LHCN-M2 (cell line): ENCODE measurements around the gene PKP4. TPM values are rescaled to one million over a fixed set of nuclear protein-coding genes. Genes with fewer than 3 reads are reported as not detected.
"Not testable (repeated sequence)": the region's sequence is repeated elsewhere in the genome, so short reads cannot be mapped to it uniquely, and the experiment has no call there.

Experiments
- DNase-seq: peaks from one replicate; pipeline ENCODE4 v3.0.0-alpha.2; 2012; ENCODE audit warnings: low read depth
- polyA plus RNA-seq: library from polyadenylated mRNA; unstranded; fragments of >200 nt; gene quantifications from one replicate; pipeline ENCODE4 v1.2.1, GENCODE V29; 2012; ENCODE audit warnings: missing spikeins
- total RNA-seq: library from RNA; depleted of rRNA; stranded (reverse); fragments of >200 nt; gene quantifications from 2 replicates; pipeline ENCODE4 v1.2.3, GENCODE V29; 2014; rRNA removed

Gene PKP4, protein sequence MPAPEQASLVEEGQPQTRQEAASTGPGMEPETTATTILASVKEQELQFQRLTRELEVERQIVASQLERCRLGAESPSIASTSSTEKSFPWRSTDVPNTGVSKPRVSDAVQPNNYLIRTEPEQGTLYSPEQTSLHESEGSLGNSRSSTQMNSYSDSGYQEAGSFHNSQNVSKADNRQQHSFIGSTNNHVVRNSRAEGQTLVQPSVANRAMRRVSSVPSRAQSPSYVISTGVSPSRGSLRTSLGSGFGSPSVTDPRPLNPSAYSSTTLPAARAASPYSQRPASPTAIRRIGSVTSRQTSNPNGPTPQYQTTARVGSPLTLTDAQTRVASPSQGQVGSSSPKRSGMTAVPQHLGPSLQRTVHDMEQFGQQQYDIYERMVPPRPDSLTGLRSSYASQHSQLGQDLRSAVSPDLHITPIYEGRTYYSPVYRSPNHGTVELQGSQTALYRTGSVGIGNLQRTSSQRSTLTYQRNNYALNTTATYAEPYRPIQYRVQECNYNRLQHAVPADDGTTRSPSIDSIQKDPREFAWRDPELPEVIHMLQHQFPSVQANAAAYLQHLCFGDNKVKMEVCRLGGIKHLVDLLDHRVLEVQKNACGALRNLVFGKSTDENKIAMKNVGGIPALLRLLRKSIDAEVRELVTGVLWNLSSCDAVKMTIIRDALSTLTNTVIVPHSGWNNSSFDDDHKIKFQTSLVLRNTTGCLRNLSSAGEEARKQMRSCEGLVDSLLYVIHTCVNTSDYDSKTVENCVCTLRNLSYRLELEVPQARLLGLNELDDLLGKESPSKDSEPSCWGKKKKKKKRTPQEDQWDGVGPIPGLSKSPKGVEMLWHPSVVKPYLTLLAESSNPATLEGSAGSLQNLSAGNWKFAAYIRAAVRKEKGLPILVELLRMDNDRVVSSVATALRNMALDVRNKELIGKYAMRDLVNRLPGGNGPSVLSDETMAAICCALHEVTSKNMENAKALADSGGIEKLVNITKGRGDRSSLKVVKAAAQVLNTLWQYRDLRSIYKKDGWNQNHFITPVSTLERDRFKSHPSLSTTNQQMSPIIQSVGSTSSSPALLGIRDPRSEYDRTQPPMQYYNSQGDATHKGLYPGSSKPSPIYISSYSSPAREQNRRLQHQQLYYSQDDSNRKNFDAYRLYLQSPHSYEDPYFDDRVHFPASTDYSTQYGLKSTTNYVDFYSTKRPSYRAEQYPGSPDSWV
- 18.9 and 25.6 TPM in 2 replicates for total RNA-seq
- polyA plus RNA-seq = 34.9 TPM

DNA sequence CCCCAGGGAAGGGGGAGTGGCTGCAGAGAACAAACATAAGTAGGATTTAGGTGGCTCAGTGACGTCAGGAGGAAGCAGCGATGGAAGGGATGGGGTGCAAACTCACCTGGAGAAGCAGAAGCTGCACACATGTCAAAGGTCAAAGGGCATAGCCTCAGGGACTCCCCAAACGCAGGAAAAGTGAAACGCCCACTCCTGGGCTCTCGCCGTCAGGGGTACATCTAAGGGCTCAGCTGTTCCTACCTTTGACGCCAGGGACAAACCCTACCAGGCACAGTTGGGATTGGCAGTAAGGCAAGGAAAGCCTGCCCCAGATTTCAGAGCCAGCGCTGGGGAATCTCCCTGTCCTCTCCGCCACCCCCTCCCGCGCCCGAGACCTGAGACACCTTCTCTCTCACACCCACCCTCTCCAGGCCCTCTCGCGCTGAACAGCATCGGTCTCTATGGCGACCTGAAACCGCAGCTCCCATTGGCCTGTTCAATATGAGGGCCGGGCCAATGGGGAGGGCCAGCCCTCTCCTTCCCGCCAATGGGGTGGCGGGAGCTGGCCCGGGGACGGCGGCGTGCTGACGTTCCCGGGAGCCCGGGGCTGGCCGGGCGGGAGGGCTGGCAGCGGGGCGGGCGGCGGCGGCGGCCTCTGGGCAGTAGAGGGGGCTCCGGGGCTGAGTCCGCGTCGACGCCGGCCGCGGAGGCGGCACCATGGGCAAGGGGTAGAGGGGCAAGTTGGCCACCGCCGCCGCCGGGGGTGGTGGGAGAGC is at the start of gene PKP4, which contains the start of gene CCDC148:
Gene PKP4 (plus strand): TSS at position 644 of the 758 bp plus-strand sequence. CDS start 76,233 bp downstream, outside the sequence.
Gene CCDC148 (minus strand): TSS at position 445 of the 758 bp plus-strand sequence. CDS start 314 bp downstream, at position 131.
- peak; percentile 89 for DNase-seq

DNA sequence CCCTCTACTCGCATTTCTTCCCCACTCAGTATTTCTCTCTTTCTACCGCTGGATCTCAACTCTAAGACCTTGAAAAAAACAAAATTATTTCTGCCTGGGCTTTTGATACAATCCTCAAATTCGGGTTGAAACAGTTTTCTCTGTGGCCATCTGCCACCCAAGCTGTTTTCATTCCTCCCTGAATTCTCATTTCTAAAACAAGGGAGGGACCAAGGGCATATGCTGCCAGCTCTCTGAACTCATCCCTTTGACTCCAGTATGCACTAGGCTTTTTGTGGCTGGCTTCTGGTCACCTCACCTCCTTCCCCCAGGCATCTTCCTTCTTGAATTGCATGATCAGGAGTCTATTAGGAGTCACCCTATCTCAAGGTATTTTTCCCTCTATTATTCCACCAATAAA is 49.7 kb upstream of the PKP4 start:
- DNase-seq = no peak

DNA sequence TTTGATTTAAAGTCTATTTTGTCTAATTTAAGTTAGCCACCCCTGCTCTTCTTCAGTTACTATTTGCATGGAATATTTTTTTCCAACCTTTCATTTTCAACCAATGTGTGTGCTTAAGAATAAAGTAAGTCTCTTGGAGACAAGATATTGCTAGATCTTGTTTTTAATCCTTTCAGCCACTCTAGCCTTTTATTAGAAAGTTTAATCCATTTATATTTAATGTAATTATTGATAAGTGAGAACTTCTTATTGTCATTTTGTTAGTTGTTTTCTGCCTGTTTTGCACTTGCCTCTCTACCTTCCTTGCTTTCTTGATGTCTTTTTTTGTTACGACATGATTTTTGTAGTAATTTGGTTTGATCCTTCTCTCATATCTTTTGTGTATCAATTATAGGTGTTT is 46.6 kb upstream of the PKP4 start:
- no peak for DNase-seq

DNA sequence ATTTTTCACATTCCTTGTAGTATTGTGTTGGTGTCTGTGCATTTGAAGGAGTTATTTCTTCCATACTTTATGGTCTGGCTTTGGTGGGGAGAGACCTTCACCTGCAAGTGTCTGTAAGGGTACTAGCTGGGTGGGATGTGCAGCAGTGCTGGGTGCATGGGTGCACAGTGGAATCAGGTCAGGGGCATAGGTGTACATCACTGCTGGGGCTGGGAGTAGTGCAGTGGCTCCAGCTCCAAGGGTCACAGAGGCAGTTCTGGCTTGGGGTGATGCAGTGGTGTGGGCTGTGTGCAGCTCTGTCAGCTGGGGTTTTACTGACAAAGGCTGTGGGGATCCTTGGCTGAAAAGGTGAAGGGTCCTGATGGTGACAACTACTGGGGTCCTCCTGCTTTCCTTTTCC is 45.0 kb upstream of the PKP4 start:
- no peak for DNase-seq

DNA sequence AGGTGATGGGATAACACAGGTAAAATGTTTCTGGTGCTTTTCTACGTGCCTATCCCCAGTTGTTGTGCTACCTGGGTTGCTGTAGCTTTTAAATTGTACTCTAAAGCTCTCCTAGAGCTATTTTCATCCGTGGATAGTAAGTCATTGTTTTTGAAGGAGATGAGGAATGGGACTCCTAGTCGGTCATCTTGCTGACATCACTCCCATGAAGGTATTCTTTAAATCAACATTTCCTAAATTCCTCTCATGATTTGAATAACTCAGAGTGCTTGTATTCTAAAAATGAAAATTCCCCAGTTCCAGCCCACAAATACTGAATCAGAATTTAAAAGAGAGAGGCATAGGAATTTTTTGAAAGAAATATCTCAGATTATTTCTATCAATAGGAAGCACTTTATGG is 44.5 kb upstream of the PKP4 start:
- DNase-seq = no peak

DNA sequence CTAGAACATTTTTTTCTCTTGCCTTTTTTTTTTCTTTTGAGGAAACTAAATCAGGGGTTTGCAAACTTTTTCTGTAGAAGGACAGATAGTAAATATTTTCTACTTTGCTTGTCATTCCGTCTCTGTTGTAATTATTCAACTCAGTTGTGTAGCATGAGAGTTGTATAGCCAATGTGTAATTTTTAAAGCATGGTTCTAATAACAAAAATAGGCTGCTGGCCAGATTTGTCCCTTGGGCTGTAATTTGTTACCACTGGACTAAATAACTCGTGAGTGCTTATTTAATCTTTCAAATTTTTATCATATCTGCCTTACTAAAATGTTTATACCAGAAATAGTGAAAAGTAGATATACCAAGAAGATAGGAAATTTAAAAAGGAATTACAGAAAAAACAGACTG is 43.2 kb upstream of the PKP4 start:
- DNase-seq = no peak

- peak; percentile 55 for DNase-seq
Observed at GRCh38 chr2:158414538-158414937, 42.2 kb upstream of the PKP4 start.

DNA sequence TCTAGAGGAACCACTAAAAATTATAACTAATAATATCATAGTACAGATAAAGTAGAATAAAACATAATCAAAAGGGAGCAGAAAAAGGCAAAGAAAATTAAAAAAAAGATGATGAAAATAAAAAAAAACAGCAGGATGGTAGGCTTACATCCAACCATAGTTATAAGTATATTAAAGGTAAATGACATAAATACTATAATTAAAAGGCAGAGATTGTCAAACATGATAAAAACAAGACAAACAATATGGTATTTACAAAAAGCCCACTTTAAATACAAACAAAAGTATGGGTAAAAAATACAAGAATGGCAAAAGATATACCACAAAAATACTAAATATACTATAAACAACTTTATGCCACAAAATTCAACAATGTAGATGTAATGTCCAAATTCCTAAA is 24.6 kb upstream of the PKP4 start:
- DNase-seq = no peak

DNA sequence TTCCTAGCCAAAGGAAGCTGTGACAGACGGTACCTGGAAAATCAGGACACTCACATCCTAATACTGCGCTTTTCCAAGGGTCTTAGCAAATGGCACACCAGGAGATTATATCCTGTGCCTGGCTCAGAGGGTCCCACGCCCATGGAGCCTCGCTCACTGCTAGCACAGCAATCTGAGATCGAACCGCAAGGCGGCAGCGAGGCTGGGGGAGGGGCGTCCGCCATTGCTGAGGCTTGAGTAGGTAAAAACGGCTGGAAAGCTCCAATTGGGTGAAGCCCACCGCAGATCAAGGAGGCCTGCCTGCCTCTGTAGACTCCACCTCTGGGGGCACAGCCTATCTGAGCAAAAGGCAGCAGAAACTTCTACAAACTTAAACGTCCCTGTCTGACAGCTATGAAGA is 23.0 kb upstream of the PKP4 start:
- DNase-seq = not testable (repeated sequence)

DNA sequence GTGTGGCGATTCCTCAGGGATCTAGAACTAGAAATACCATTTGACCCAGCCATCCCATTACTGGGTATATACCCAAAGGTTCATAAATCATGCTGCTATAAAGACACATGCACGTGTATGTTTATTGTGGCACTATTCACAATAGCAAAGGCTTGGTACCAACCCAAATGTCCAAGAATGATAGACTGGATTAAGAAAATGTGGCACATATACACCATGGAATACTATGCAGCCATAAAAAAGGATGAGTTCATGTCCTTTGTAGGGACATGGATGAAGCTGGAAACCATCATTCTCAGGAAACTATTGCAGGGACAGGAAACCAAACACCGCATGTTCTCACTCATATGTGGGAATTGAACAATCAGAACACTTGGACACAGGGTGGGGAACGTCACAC is 17.7 kb upstream of the PKP4 start:
- DNase-seq = not testable (repeated sequence)

- no peak for DNase-seq
Observed at GRCh38 chr2:158443606-158444005, 13.1 kb upstream of the PKP4 start.

DNA sequence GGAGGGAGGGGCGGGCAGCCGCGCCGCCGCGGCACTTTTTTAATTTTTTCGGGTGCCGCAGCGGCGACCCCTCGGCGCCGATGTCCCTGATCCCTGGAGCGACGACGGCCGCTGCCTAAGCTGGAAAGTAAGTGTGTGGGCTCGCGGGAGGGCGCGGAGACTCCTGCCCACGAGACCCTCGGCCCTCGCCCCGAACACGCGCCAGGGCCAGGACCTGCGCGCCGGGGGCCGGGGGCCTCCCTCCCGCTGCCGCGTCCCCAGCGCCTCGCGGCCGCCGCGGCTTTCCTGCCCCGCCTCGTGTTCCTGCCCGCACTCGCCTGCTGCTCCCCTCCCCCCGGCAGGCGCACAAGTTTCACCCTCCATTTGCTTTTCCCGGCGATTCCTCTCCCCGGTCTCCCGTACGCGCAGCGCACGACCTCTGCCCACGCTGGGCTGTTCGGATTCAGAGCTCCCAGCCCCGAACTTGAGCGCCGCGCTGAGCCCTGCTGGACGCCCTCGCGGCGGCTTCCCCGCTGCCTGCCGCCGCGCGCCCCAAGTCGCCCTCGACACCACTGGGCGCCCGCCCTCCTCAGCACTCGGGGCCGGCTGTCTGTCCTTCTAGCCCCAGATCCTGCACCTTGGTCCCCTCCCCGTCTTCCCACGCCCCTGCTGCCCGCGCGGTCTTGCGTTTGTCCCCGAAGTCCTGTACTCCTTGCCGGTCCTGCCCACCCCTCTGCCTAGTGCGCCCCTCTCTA is 507 bp downstream of the PKP4 start:
- DNase-seq = peak; percentile 66

DNA sequence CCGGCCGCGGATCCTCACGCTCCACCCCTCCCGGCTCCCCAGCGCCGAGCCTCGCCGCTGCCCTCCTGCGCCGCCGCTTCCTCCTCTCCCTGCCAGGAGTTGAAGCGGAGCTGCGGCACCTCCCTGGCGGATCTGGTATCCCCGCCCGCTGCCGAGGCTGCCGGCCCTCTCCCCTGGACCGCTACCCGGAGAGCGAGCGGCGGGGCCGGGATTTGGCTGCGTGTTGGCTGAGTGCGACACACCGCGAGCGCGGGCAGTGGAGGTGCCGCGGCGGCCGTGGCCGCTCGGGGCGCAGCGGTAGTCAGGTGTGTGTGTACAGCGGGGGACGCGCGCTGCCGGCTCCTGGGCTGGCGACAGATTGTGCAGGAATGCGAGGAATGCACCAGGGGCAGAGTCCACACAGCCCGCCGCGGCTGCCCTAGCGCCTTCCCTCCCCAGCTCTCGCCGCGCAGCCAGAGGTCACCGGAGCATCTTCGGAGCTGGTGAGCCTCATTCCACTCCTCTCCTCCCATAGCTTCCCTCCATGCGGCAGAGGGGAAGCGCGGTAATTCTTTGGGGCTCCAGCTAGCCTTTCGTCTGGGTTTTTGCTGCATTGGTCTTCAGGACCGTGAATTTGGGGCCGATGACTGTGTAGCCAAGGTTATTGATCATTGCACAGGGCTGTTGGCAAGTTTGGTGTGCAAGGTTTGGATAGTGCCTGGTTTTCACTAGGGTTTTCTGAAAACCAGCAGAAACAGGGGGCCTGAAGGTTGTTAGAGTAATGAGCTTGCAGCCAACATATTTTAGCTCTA is 1.3 kb downstream of the PKP4 start:
- DNase-seq = peak; percentile 65

DNA sequence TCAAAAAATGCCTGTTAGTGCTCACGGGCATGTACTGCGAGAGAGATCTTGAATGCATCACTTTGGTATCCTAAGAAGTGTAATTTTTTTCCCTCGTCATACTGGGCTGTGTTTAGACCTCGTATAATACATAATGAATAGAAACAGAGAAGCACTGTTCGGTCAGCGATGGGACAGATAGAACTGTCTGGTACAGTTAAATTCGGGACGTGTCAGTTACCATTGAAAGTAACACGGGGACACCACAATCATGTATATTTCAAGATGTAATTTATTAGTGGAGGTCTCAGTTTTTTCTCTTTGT is 1.8 kb downstream of the PKP4 start:
- DNase-seq = peak; percentile 10

DNA sequence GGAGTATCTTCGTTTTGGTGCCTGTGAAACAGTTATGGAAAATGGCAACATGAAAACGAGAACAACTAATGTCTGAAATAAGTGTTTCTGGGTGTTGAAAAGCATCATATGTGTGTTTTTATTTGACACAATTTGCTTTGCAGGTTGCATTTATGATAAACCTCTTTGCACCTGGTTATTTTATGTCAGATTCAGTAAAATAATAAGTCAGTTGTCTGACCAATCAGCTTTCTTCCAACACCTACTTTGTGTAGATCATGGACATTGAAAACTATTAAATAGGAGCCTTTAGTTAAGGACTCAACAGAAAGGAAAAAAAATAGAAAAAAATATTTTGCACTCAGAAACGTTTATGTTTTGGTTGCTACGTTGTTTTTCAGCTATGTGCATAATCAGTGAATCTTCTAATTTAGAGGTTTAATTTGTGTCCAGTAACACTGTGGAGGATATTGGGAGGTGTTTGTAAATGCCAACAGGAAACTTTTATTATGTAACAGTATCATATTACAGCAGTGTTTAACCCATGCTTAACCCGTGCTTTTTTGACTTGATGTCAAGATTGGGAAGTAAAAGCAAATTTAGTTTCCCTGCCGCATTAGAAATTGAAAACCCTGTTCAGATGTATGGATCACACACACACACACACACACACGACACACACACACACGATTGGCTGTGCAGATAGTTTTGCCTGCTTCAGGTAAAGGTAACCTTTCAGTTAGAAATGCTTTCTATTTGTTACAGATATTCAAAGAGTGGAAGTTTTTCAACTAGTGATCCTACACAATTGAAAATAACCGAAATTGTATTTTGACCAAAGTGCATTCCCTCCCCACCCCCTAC is 2.6 kb downstream of the PKP4 start:
- no peak for DNase-seq

GRCh38 chr2:158460632-158461297 is 4.0 kb downstream of the PKP4 start:
- peak; percentile 11 for DNase-seq

DNA sequence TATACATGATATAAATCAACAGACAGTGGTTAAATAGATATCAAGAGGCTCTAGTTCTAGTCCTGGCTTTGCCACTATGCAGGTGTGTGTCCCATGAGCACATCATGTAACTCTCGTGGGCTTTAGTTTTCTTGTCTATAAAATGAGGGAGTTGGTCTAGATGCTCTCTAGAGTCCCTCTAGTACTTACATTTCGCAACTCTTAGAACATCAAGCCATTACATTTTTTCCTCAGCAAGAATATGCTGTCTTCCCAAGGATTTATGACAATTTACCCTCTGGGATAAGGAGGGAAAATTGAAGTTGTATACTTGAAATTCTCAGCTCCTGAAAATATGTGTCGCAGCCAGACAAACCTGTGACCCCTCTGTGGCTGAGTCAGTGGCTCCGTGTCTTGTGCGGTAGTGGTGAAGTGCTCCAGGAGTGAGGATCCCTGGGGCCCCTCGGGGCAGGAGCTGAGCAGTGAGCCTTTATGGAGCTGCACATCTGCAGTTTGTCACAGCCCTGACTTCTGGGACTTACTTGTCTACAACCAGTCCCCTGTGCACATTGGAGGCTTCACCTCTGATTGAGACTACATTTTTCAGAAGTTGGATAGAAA is 6.8 kb downstream of the PKP4 start:
- DNase-seq = no peak
